Ovary (tissue), 3 donors: ENCODE measurements around the gene TAF11L13.

Experiments used
- POLR2A ChIP-seq: fragments of 450-650 bp; IDR thresholded peaks from one replicate; pipeline ENCODE4 v1.6.1; 2017; ENCODE audit warnings: antibody characterized with exemption, mild to moderate bottlenecking, moderate library complexity
- TF ChIP-seq, protein P1 (sequence below), 3 donors: fragments of 450-650 bp in 2 of 3; fragments of 200-600 bp in 1 of 3; IDR thresholded peaks; one replicate each; pipeline versions ENCODE4 v1.5.1 to v1.8.0; 2016 to 2022; ENCODE audit warnings: antibody characterized with exemption in 3 of 3, mild to moderate bottlenecking in 1 of 3
- donor health status: DM: no; HTN: no; CAD: no.

DNA sequence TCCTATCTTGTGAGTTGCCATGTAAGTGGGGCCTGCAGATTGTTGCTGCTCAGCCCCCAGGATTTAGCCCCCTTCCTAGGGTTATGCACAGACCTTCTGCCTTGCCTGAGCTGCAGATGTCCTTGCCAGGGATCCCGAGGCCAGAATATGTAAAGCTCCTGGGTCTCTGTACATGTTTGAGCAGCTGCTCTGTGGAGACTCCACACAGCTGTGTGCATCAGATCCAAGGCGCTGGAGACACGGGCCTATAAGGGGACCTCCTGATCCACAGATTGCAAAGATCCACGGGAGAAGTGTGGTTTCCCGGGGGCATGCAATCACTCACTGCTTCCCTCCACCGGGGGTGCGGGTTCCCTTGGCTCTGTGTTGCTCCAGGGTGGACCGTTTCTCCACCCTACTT lies 31.3 kb downstream of the TAF11L13 start:
- TF ChIP-seq, protein P1, sequence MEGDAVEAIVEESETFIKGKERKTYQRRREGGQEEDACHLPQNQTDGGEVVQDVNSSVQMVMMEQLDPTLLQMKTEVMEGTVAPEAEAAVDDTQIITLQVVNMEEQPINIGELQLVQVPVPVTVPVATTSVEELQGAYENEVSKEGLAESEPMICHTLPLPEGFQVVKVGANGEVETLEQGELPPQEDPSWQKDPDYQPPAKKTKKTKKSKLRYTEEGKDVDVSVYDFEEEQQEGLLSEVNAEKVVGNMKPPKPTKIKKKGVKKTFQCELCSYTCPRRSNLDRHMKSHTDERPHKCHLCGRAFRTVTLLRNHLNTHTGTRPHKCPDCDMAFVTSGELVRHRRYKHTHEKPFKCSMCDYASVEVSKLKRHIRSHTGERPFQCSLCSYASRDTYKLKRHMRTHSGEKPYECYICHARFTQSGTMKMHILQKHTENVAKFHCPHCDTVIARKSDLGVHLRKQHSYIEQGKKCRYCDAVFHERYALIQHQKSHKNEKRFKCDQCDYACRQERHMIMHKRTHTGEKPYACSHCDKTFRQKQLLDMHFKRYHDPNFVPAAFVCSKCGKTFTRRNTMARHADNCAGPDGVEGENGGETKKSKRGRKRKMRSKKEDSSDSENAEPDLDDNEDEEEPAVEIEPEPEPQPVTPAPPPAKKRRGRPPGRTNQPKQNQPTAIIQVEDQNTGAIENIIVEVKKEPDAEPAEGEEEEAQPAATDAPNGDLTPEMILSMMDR (IDR thresholded peaks at IDR 0.05) = no peak
- no peak for TF ChIP-seq POLR2A
